Cerebellar cortex (tissue), 1 donor: ENCODE data around the gene SMTN.
"Not testable (repeated sequence)": the region's sequence is repeated elsewhere in the genome, so short reads cannot be mapped to it uniquely, and the experiment has no call there.

Experiments
- DNase-seq: peaks from one replicate; pipeline ENCODE4 v3.0.0-alpha.2; 2015; ENCODE audit warnings: low spot score

SMTN gene

GRCh38 chr22:31090217-31091085 is 9.3 kb downstream of the SMTN start:
- DNase-seq = no peak

- DNase-seq = no peak
Observed at GRCh38 chr22:31091106-31091975, 10.2 kb downstream of the SMTN start.

- no peak for DNase-seq
Observed at GRCh38 chr22:31092161-31092560, 11.0 kb downstream of the SMTN start.

- peak; percentile 34 for DNase-seq
Observed at GRCh38 chr22:31093086-31093850, 12.2 kb downstream of the SMTN start.

GRCh38 chr22:31094021-31094551 is 13.0 kb downstream of the SMTN start:
- DNase-seq = peak; percentile 88

- DNase-seq = no peak
Observed at GRCh38 chr22:31094741-31095140, 13.6 kb downstream of the SMTN start.

GRCh38 chr22:31095637-31096249 is 14.6 kb downstream of the SMTN start:
- no peak for DNase-seq

GRCh38 chr22:31096657-31097279 is 15.7 kb downstream of the SMTN start:
- DNase-seq = no peak

- DNase-seq = not testable (repeated sequence)
Observed at GRCh38 chr22:31097539-31097938, 16.4 kb downstream of the SMTN start.

- no peak for DNase-seq
Observed at GRCh38 chr22:31097941-31098631, 17.0 kb downstream of the SMTN start.

GRCh38 chr22:31098632-31099110 is 17.6 kb downstream of the SMTN start:
- DNase-seq = no peak

GRCh38 chr22:31099386-31099785 is 18.3 kb downstream of the SMTN start:
- DNase-seq = no peak

GRCh38 chr22:31099841-31100761 is 19.0 kb downstream of the SMTN start:
- no peak for DNase-seq

- no peak for DNase-seq
Observed at GRCh38 chr22:31100762-31101525, 19.8 kb downstream of the SMTN start.

- no peak for DNase-seq
Observed at GRCh38 chr22:31102441-31103081, 21.4 kb downstream of the SMTN start.

GRCh38 chr22:31103111-31103510 is 22.0 kb downstream of the SMTN start:
- no peak for DNase-seq

GRCh38 chr22:31103899-31104694 is 23.0 kb downstream of the SMTN start:
- no peak for DNase-seq
